ENCODE results near the gene BCL11B. TPM values are rescaled to one million over a fixed set of nuclear protein-coding genes. Genes with fewer than 3 reads are reported as not detected.
"Not testable (repeated sequence)": the region's sequence is repeated elsewhere in the genome, so short reads cannot be mapped to it uniquely, and the experiment has no call there.

BCL11B gene
- total and polyA plus RNA-seq, 5 experiments from 2014 or later, result 8.2 to 209 (median 12.1) TPM

DNA sequence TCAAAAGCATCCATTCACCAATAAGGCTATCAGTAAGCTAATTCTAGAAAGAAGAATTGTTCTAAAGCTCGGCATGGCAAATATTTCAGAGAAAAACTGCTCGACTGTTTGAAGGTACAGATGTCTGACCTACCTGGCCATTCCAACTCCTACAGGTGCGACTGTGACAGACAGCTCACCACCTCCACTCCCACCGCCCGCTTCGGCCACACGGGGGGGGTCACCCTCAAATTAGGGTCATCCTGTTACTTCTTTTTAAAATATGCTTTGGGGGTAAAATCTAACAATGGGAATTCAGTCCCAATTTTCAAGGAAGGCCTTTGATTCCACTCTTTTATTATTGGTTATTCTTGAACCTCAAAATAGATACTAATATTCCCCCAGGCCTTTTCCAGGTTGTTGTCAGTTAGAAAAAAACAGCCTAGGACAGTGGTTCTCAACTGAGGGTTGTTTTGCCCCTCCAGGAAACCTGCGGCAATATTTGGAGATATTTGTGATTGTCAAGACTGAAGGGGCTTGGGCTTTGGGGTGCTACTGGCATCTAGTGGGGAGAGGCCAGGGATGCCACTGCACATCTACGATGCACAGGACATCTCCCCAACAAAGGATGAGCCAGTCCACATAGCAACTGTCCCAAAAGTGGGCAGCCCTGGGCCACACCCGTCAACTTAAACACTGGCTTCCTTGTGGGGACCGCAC is 81.2 kb downstream of the BCL11B start:
- Mint-ChIP-seq H3K27me3 (no peaks in the 10 kb centered on the region), H3K4me3 (peak overlapping the region; percentile 79 to 98 (median 87)), H3K9me3 (no peaks in the 10 kb centered on the region), H3K4me1 (peaks cover 53 to 97% (median 93%) of the 10 kb centered on the region in 4 donors), H3K27ac (peak overlapping the region; percentile 93 to 99 (median 98)), H3K36me3 (peaks cover 0 to 35% (median 0%) of the 10 kb centered on the region in 3 donors)
- DNase-seq (peak in 5 of 10 donors; percentile 44 to 62 (median 60)), ATAC-seq (peak; percentile 6 to 29)
- POLR2A ChIA-PET, result interaction anchor here (0.6 to 76.3 kb wide), 20 partner anchors 8 to 1588 kb away, joined by 3 to 2798 read pairs (median 5); partner anchors contain the start of gene BCL11B

DNA sequence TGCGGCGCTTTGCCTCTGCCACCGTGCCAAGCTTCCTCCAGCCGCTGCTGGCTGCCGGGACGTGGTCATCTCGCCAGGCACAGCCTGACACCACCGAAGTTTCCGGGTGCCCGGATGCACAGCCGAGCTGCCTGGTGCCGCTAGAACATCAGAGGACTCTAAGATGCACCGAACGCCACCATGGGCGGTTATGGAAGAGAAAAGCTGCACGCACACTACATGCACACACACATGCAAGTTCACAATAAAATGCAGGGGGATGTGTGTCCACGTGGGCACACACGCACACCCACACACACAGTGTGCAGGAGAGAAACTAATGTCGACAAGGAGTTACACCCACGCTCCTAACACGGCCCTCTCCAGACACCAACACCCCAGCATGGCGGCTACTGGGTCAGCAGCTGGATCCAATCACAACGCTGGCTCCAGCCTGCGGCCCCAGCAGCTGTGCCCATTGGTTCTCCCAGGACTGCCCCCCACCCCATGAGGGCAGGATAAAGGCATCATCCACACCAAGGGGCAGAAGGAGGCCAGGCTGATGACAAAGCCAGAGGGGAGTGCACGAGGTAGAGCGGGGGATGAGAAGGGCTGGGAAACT is 82.7 kb downstream of the BCL11B start:
- POLR2A ChIA-PET, result interaction anchor here (0.9 to 76.3 kb wide), 10 partner anchors 10 to 1049 kb away, joined by 3 to 2798 read pairs (median 4); partner anchors contain the start of gene BCL11B

DNA sequence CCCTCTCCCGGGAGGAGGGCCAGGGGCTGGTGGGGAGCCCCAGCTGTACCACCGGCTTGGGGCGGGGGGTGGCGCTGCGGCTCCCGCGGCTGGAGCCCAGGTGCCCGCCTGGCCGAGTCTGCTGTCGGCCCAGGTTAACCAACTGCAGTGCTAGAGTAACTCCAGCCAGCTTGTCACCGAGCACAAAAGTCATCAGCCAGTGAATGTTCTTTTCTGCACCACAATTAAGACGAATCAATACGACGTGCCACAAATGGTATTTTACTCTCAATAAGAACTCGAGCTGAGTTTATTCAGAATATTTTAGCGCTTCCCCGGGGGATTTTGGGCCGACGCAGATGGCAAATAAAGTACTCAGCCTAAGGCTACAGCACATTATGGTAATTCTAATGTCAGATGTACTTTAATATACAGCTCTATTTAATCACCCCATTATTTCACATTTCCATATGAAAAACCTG is 83.2 kb downstream of the BCL11B start:
- DNase-seq (peak in 3 of 10 donors; percentile 42 to 62 (median 46)), ATAC-seq (peak; percentile 6 to 11)
- Mint-ChIP-seq H3K27ac (peak overlapping the region; percentile 93 to 99 (median 98)), H3K4me3 (peak overlapping the region; percentile 79 to 98 (median 88)), H3K27me3 (no peaks in the 10 kb centered on the region), H3K9me3 (no peaks in the 10 kb centered on the region), H3K4me1 (peaks cover 56 to 97% (median 93%) of the 10 kb centered on the region in 4 donors), H3K36me3 (peaks cover 0 to 32% (median 0%) of the 10 kb centered on the region in 3 donors)
- POLR2A ChIA-PET, result interaction anchor here (0.9 to 76.3 kb wide), 10 partner anchors 10 to 1048 kb away, joined by 3 to 2798 read pairs (median 4); partner anchors contain the start of gene BCL11B

More for the DNA sequence above, 82.7 kb downstream of the BCL11B start:
- Mint-ChIP-seq H3K27ac (peak overlapping the region; percentile 93 to 99 (median 98)), H3K36me3 (peaks cover 0 to 30% (median 0%) of the 10 kb centered on the region in 3 donors), H3K9me3 (no peaks in the 10 kb centered on the region), H3K4me3 (peak overlapping the region; percentile 79 to 98 (median 88)), H3K27me3 (no peaks in the 10 kb centered on the region), H3K4me1 (peaks cover 53 to 97% (median 93%) of the 10 kb centered on the region in 4 donors)
- peak in 8 of 10 donors; percentile 45 to 82 (median 64) for DNase-seq
- peak; percentile 22 to 30 for ATAC-seq

DNA sequence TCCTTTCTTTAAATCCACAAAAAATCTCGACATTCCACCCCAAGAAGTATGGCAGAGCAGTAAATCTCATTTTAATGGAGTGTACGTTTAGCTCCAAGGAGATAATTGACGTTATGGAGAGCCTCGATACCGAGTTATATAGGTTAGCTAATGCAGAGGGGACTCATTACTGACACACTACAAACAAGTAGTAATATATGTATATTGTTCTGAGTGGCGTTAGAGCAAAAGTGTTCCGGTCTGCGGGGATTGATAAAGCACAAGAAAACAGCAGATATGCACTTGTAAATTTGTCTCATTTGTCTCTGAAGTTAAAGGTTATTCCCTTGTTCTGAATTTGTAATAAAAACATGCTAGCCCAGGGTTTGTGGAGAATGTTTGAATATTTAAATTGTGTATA is 84.1 kb downstream of the BCL11B start:
- H3K4me3 Mint-ChIP-seq, result peak overlapping the region; percentile 74 to 93 (median 84)
- peaks cover 0 to 38% (median 2%) of the 10 kb centered on the region in 3 donors for H3K36me3 Mint-ChIP-seq
- POLR2A ChIA-PET, result interaction anchor here (0.7 to 76.3 kb wide), 6 partner anchors 9 to 974 kb away, joined by 3 to 2798 read pairs (median 11); partner anchors contain the start of gene BCL11B
- DNase-seq (peak in 1 of 10 donors; percentile 9), ATAC-seq (no peak)
- peaks cover 58 to 97% (median 93%) of the 10 kb centered on the region in 4 donors for H3K4me1 Mint-ChIP-seq
- no peaks in the 10 kb centered on the region for H3K27me3 Mint-ChIP-seq
- peak overlapping the region; percentile 91 to 99 (median 96) for H3K27ac Mint-ChIP-seq
- H3K9me3 Mint-ChIP-seq, result no peaks in the 10 kb centered on the region

DNA sequence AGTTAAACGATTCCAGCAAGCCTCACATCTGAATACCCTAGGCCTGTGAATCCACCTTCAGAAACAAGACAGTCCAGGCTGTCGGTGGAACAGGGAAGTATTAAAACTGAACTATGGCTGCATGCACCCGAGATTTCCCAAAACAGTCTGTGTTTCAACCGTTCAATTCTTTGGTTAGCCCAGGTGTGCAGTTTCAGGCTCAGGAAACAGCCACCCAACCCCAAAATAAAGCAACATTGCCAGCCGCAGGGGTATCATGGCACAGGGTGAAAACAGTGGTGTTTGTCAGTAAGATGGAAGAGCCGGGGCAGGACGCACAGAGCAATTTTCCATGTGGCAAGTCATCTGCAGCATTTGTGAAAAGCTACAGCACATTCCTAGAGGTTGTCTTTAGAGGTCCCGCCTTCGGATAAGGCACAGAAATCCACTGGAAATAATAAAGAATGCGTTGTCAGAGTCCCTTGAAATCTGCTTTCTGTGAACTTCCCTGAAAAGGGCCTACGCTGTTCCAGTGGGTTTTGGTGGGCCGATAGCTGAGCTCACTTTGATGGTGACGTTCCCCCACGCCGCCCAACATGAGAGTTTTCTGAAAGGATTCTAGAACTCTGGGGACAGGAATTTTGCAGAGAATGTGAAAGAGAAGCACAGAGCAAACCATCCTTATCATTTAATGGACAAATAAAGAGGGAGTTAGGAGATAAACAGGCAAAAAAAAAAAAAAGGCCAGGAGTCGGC is 84.9 kb downstream of the BCL11B start:
- H3K4me1 Mint-ChIP-seq, result peaks cover 60 to 97% (median 93%) of the 10 kb centered on the region in 4 donors
- peak overlapping the region; percentile 91 to 99 (median 96) for H3K27ac Mint-ChIP-seq
- H3K27me3 Mint-ChIP-seq, result no peaks in the 10 kb centered on the region
- ATAC-seq (no peak), DNase-seq (peak in 2 of 10 donors; percentile 39 to 60)
- H3K36me3 Mint-ChIP-seq, result peaks cover 0 to 40% (median 2%) of the 10 kb centered on the region in 3 donors
- H3K9me3 Mint-ChIP-seq, result no peaks in the 10 kb centered on the region
- H3K4me3 Mint-ChIP-seq, result peak overlapping the region; percentile 74 to 93 (median 84)
- POLR2A ChIA-PET, result interaction anchor here (0.6 to 76.3 kb wide), 9 partner anchors 8 to 1232 kb away, joined by 3 to 2798 read pairs (median 5); partner anchors contain the start of gene BCL11B

DNA sequence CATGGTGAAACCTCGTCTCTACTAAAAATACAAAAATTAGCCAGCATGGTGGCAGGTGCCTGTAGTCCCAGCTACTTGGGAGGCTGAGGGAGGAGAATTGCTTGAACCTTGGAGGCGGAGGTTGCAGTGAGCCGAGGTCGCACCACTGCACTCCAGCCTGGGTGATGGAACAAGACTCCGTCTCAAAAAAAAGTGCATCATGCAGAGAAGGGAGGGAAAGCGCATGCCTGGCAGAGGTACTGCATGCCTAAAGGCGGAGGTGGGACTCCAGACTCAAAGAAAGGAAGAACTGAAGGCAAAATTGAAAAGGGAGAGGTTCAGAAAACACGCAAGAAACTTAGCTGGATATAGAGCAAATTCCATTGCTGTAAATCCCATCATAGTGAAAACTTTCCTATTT is 85.7 kb downstream of the BCL11B start:
- peak in 2 of 10 donors; percentile 22 to 52 for DNase-seq
- Mint-ChIP-seq H3K4me3 (peak overlapping the region; percentile 74 to 93 (median 84)), H3K36me3 (peaks cover 0 to 44% (median 2%) of the 10 kb centered on the region in 3 donors), H3K27ac (peak overlapping the region; percentile 91 to 99 (median 96)), H3K4me1 (peaks cover 63 to 97% (median 94%) of the 10 kb centered on the region in 4 donors)
- not testable (repeated sequence) for H3K27me3 Mint-ChIP-seq, ATAC-seq, H3K9me3 Mint-ChIP-seq
- POLR2A ChIA-PET, result interaction anchor here (1.3 to 76.3 kb wide), 3 partner anchors 40 to 1051 kb away, joined by 3 to 2798 read pairs (median 446); partner anchors contain the start of gene BCL11B

- Mint-ChIP-seq H3K4me3 (peak overlapping the region; percentile 74 to 93 (median 84)), H3K4me1 (peaks cover 60 to 97% (median 94%) of the 10 kb centered on the region in 4 donors), H3K27ac (peak overlapping the region; percentile 91 to 99 (median 96)), H3K9me3 (no peaks in the 10 kb centered on the region), H3K36me3 (peaks cover 0 to 50% (median 2%) of the 10 kb centered on the region in 3 donors), H3K27me3 (no peaks in the 10 kb centered on the region)
- POLR2A ChIA-PET, result interaction anchor here (0.5 to 76.3 kb wide), 9 partner anchors 41 to 1896 kb away, joined by 3 to 2798 read pairs (median 4); partner anchors contain the start of gene BCL11B
- ATAC-seq, result no peak
- peak in 2 of 10 donors; percentile 20 to 60 for DNase-seq
Observed at GRCh38 chr14:99185436-99186068, 86.4 kb downstream of the BCL11B start.

GRCh38 chr14:99183716-99184115 is 88.3 kb downstream of the BCL11B start:
- POLR2A ChIA-PET, result interaction anchor here (1.1 to 76.3 kb wide), 4 partner anchors 9 to 87 kb away, joined by 5 to 2798 read pairs (median 9); no protein-coding TSS in a partner anchor
- Mint-ChIP-seq H3K4me3 (peak overlapping the region; percentile 52 to 93 (median 84)), H3K9me3 (no peaks in the 10 kb centered on the region), H3K27ac (peak overlapping the region; percentile 91 to 99 (median 96)), H3K4me1 (peaks cover 62 to 95% (median 94%) of the 10 kb centered on the region in 4 donors), H3K27me3 (no peaks in the 10 kb centered on the region), H3K36me3 (peaks cover 0 to 66% (median 2%) of the 10 kb centered on the region in 3 donors)
- no peak for ATAC-seq
- DNase-seq, result peak in 2 of 10 donors; percentile 18 to 44

- no peaks in the 10 kb centered on the region for H3K9me3 Mint-ChIP-seq
- H3K4me1 Mint-ChIP-seq, result peaks cover 65 to 99% (median 98%) of the 10 kb centered on the region in 4 donors
- H3K27ac Mint-ChIP-seq, result peak overlapping the region; percentile 91 to 99 (median 96)
- H3K4me3 Mint-ChIP-seq, result peak overlapping the region; percentile 52 to 93 (median 84)
- no peaks in the 10 kb centered on the region for H3K27me3 Mint-ChIP-seq
- no peak for ATAC-seq
- peak in 1 of 10 donors; percentile 14 for DNase-seq
- H3K36me3 Mint-ChIP-seq, result peaks cover 0 to 68% (median 2%) of the 10 kb centered on the region in 3 donors
- POLR2A ChIA-PET, result interaction anchor here (1.1 to 76.3 kb wide), 3 partner anchors 9 to 88 kb away, joined by 5 to 2798 read pairs (median 9); no protein-coding TSS in a partner anchor
Observed at GRCh38 chr14:99183311-99183710, 88.7 kb downstream of the BCL11B start.

DNA sequence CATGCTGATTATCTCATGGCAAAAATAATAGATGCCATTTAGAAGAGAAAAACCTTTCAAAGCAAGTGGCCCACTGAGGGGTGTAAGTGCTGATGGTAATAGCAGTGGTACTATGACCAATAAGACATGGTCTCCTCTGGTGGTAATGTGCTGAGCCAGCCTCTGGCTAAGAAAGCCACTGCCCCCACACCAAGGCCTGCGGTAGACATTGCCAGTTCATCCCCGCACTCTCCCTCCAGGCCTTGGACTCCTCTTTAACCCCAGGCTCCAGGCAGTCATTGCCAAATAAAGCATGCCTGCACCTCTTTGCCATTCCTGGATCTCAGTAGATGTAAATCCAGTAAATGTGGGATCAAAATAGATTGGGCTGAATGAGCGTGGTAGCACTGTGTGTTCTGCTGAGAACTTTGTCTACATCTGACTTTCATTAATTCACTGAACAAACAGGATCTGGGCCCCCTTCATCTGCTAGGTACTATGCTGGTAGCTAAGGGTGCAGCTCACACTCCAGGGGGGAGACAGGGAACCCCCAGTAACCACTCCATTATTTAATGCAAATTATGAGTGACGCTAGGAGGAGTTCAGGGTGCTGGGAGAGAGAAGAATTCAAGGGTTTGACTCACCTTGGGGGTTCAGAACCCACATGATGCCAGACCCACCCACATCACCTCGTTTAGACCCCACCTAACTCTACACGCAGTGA is 89.3 kb downstream of the BCL11B start:
- DNase-seq (peak in 5 of 10 donors; percentile 21 to 62 (median 22)), ATAC-seq (peak; percentile 8 to 26)
- Mint-ChIP-seq H3K4me3 (peak overlapping the region; percentile 52 to 93 (median 84)), H3K27me3 (no peaks in the 10 kb centered on the region), H3K36me3 (peaks cover 0 to 71% (median 2%) of the 10 kb centered on the region in 3 donors), H3K4me1 (peaks cover 67 to 99% (median 98%) of the 10 kb centered on the region in 4 donors), H3K9me3 (no peaks in the 10 kb centered on the region), H3K27ac (peak overlapping the region; percentile 91 to 99 (median 96))
- POLR2A ChIA-PET, result interaction anchor here (0.8 to 76.3 kb wide), 6 partner anchors 7 to 86 kb away, joined by 3 to 2798 read pairs (median 3); no protein-coding TSS in a partner anchor
